ENCODE results near the gene CELA3A.
"Not testable (repeated sequence)": the region's sequence is repeated elsewhere in the genome, so short reads cannot be mapped to it uniquely, and the experiment has no call there.

The CELA3A gene

DNA sequence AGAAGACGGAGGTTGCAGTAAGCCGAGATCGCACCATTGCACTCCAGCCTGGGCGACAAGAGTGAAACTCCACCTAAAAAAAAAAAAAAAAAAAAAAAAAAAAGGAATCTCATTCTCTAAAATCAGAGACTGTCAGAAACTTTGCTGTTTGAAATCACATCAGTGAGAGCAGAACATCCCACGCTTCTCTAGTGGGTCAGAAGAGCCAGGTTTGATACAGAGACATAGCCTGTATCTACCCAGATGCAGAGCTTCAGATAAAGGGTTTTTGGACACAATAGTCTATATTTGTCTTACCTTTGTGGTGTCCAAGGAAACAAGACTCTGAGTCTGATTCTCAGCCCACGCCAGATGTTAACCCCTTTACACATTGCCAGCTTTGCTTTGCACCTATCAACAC lies 19.6 kb downstream of the CELA3A start:
- no peak for DNase-seq

DNA sequence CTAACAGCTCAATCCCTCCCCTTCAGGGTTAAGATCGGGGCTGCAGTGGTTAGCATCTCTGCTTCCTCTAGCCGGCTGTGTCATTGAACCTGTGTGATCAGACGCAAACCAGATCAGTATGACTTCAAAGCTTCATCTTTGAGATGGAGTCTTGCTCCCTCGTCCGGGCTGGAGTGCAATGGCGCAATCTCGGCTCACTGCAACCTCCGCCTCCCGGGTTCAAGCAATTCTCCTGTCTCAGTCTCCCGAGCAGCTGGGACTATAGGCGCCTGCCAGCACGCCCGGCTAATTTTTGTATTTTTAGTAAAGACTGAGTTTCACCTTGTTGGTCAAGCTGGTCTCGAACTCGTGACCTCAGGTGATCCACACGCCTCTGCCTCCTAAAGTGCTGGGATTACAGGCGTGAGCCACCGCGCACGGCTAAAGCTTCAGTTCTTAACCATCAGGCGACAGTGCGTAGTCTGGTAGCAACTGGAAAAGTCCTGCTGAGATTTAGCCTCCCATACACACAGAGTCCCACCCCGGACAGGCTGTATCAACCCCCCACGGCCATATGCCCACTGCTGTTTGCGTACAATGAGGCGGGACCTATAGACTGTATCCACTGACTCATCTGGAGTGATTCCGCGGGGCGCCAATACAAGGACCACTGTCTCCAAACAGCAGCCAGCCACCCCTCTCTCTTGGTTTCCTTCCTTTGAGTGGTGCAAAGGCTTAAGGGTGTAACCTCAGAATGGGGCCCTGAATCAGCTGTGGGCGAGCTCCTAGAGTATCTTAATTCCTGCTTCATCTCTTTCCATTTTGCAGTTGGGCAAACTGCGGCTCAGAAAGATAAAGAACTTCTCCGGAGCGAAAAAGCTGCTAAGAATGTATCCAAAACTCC lies 23.3 kb downstream of the CELA3A start:
- DNase-seq: peak; percentile 85 to 92

DNA sequence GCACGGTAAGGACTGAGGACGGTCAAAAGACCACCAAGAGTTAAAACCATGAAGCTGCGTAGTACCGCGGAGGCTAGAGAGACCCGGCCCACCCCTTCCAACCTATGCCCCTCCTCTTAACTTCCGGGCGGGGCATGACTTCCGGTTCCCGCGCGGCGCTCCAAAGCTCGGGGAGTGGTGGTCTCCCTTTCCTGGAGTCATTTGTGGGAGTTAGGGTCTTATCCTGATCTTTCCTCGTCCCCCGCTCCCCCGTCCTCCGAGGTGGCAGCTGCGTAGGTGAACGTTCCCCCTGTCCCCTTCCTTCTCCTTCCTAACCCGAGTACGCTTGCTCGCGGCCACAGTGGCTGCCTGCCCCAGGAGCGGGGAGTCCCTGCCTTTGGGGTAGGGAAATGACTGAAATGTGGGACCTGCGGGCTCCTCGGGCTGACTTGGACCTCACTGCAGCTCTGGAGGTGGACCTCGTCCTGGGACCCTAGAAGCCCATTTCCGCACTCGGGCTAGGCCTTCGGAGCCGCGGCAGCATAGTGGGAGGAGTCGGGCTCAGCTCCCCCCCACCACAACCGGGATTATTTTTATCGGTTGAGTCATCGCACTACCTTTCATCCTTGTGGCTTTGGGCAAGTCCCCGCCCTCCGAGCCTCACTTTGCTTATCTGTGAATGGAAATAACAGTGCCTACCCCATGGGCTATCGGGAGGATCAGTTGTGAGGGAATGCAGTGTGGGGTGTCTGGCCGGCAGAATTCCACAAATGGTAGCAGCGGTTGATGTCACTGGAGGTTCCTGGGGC lies 24.1 kb downstream of the CELA3A start:
- DNase-seq: peak; percentile 85 to 92

DNA sequence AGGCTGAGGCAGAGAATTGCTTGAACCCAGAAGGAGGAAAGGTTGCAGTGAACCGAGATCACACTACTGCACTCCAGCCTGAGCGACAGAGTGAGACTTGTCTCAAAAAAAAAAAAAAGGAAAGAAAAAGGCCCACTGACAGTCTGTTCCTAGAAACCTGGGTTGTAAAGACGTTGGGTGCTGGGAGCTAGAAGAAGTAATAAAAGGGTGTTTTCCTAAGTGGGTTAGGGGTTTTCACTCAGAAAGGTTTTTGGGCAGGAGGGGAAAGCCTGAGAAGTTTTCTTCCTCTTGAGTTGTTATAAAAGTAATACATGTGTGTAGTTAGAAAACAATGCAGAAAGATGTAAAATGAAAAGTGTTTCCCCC lies 25.4 kb downstream of the CELA3A start:
- DNase-seq: no peak

DNA sequence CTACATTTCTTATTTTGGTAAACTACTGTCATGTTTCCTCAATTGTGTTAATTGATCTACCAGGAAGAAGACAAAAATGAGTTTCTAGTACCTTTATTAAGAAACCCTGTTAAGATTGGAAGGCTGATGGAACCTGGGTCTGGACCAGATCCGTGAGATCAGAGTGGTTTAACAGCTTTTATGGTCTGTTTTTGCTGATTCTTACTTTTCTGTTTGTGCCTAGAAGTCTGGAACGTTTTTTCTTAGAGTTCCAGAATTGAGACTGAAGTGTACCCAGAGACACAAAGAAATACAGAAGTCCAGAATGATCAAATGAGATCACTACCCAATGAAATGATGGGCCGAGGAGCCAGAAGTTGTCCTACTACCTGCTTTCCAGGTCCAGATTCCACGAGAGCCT lies 28.6 kb downstream of the CELA3A start:
- no peak for DNase-seq

DNA sequence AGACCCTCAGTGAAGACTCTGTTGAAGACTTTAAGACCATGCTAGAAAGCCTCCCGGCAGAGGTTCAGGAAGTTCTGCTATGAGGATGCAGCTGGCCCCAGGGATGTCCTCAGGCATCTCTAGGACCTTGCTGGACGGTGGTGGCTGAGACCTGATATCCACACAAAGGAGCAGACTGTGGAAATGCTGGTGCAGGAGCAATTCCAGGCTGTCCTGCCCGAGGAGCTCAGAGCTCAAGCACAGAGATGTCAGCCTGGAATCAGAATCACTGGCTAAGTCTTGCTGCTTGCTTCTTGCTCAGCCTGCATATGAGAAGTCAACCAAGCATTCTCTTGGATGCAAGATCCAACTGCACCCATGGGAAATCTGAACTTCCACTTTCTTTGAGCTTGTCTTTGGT lies 29.0 kb downstream of the CELA3A start:
- DNase-seq: no peak

DNA sequence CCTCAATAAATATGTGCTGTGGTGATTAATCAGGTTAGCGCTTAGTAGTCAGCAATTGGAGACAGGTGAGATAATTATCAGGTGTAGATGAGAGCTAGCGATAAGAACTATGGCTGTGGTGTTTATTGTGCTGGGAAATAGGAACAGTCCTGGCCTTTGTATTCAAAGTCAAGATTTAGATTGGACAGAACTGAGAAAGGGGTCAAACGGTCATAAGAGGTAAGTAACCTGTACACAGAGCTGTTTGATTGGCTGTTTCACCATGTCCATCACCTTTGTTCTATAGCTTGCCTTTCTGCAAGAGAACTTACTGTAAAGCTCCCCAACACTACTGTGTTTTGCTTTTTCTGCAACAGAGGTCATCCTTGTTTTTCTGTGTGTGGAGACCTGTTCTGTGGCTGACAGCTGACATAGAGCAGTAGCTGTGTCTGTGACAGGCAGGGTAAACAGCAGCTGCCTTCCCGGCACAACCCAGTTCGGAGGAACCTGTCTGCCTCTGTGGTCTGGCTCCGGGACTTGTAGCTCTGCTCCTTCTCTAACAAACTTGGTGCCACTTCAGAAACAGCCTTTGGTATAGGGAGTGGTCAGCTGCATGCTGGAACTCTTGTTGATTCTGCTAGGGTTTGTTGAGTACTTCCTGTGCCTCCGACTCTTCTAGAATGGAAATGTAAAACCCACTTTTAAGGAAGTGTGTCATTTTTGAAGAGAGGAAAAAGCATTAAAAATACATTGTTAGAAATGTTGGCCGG lies 29.9 kb downstream of the CELA3A start:
- peak in 1 of 2 donors; percentile 5 for DNase-seq

DNA sequence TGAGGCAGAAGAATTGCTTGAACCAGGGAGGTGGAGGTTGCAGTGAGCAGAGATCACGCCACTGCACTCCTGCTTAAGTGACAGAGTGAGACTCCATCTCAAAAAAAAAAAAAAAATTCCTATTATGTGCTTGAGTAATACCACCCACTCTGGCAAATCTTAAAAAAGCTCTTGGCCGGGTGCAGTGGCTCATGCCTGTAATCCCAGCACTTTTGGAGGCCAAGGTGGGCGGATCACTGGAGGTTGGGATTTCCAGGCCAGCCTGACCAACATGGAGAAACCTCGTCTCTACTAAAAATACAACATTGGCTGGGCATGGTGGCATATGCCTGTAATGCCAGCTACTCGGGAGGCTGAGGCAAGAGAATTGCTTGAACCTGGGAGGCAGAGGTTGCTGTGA lies 33.4 kb downstream of the CELA3A start:
- DNase-seq: not testable (repeated sequence)

DNA sequence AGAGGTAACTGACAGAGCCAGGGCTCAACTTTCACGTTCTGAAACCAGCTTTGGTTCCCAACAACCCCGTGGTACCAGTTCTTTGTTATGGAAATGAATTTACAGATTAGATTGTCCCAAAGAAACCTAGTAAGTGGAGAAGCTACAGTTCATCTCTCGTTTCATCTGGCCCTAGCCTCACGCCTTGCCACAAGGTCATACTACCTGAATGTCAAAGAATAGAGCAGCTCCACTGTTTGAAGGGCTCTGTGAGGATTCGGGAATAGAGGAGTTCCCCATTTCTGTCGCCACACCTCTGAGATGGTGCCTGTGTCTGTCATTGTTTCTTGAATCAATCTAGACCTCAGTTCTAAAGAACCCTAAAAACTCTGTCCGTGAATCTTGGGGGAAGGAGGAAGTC lies 36.1 kb downstream of the CELA3A start:
- no peak for DNase-seq

DNA sequence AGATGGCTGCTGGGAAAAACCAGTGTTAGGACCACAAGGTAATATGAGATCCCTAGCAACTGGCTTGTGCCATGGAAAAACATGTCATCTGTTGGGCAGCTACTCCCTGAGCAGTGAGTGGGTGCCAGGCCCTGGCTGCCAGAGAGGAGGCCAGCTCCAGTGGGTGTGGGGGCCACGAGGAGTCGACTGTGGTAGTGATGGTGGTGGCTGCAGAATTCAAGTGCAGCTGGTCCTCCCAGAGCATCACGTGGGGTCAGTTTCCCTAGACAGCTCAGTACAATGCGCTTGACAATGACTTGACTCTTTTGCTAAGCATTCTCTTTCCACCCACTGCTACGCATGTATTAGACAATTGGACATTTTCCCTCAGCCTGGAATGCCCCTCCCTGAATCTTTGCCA lies 36.6 kb downstream of the CELA3A start:
- DNase-seq: no peak

DNA sequence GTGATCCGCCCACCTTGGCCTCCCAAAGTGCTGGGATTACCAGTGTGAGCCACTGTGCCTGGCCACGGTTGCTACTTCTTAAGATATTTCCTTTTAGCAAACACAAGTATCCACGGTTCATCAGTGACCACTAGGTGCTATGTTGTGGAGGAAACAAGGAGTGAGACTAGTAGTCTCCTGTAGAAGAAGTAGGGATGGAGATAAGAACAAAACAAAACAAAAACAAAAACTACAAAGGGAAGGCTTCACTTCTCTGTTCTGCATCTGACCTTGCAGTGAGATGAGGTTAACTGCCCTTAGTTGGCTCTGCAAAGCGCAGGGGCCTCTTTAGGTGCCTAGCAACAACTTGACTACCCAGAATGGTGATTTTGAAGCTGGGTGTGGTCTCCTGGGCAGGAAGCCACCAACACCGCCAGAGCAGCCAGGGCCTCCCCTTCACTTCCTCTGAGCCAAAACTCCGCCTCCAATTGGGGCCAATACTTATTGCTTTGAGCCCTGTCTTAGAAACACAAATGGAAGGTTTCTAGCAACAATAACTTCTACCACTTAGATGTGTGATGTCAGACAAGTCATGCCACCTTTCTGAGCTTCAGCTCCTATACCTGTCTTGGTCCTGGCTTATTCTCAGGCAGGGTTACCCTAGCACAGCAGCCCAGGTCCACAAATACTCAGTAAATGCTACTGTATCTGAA lies 38.3 kb downstream of the CELA3A start:
- peak; percentile 45 to 83 for DNase-seq

DNA sequence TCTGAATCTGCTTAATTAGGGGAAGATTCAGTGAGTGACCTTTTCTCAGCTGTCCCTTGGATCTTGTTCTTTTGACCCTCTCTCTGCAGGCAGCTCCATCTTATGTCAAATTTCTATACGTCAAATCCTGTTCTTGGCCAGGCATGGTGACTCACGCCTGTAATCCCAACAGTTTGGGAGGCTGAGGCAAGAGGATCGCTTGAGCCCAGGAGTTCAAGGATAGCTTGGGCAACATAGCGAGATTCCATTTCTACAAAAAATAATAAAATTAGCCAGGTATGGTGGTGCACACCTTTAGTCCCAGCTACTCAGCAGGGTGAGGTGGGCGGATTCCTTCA lies 38.8 kb downstream of the CELA3A start:
- DNase-seq: no peak

DNA sequence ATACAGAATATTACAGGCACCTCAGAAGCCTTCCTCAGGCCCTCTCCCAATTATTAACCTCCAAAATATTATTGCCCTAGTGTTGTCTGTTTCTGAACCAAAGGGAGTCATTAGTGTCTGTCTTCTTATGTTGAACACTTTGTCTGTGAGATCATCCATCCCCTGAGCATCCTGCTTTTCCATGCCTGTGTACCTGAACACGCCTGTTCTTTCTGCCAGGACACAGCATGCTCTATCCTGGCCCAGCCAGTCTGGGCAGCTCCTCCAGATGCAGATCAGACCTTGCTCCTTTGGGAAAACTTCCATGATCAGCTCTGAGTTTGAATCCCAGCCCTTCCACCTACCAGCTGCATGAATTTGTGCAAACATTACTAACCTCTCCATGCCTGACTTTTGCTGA lies 40.0 kb downstream of the CELA3A start:
- no peak for DNase-seq

DNA sequence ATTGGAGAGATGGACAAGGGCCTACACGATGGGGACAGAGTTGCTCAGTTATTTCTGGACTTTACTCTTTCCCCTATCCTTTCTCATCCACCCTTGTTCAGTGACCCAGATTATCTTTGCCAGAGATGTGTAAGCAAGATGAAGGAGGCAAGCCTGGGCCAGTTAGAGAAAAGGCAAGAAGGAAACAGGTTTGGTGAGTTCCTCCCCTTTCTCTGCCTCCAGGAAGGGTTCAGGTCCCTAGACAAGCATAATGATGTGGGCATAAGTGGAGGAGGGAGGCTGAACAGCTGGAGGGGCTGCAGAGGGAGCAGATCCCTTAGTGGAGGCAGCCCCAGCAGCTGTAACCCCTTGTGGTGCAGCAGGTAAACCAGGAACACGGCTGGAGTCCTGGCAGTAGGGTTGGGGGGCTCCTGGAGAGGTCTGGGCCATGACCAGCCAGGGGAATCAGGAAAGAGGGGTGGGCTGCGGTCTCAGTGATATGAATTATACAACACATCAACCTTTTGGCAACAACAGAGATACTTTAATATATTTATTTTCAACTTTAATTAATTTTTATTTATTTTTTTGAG lies 41.8 kb downstream of the CELA3A start:
- DNase-seq: no peak

DNA sequence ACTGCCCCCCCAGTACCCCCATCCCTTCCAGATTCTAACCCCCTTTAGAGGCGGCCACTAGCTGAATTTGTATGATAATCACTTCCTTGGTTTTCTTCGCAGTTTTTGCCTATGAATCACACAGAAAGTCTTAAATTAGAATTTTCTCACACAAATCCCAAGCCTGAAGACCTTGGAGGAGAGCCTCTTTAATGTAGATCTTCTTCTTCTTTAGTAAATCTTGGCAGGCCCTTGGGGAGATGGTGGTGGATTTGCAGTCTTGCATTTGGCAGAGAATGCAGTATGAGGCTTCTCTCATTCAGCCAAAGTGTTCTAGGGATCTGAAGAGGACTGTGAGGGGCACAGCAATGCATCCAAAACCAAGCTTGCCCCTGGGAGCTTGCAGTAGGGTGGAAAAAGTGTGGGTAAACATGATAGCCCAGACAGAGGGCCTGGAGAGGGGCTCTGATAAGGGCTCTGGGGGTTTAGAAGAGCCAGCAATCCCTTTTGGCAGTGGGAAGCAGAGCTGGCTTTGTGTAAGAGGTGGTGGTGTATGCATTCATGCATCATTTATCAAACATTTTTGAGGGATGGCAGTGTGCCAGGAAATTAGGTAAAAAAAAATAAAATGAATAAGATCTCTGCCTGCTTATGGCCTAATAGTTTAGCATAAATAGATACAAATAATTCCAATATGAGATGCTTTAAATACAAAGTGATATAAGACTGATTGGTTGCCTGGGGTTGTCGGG lies 43.4 kb downstream of the CELA3A start:
- no peak for DNase-seq

DNA sequence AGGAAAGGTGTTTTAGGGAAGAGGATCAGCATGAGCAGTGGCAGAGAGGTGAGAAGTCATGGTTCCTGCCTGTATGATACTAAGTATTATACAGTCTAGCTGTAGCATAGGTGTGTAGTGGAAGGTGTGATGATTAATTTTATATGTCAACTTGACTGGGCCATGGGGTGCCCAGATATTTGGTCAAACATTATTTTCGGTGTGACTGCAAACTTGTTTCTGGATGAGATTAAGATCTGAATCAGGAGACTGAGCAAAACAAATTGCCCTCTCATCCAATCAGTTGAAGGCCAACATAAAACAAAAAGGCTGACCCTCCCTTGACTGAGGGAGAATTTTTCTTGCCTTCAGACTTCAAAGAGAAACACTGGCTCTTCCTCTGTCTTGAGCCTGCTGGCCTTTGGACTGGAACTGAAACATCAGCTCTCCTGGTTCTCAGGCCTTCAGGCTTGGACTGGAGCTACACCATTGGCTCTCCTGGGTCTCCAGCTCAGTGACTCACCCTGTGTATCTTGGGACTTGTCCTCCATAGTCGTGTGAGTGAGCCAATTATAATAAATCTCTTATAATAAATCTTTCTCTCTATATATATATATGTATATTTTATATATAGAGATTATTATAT lies 44.3 kb downstream of the CELA3A start:
- no peak for DNase-seq

DNA sequence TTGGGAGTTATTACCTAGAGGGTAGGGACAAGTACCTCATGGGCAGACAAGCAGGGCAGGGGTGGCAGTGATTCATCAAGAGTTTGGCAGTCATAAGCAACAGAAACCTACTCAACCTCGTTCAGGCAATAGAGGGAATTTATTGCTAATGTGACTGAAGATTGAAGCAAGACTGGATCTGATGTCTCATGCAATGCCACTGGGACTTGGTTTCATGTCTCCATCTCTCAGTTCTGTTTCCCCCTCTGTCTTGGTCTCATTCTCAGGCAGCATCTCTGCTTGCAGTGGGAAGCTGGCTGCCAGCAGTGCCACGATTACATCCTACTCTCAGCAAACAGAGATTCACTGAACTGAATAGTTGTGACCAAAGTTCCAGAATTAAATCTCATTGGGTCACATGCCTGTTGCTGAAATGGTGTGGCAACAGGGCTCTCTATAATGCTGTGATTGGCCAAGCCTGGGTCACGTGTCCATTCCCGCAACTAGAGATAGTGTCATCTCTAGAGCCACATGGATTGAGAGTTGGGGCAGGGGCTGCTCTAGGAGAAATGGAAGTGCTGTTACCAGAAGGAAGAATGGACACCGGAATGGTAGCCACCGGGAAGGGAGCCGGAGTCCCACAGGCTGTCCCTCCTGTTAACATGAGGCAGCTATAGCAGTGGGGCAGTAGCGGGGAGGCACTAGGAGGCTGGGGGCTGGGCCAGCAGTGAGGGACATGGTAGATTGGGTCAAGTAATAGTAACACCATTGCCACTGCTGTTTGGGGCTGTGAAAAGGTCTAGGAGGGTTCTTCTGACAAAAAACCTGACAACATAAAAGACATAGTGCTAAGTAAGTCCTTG lies 47.1 kb downstream of the CELA3A start:
- peak in 1 of 2 donors; percentile 3 for DNase-seq

DNA sequence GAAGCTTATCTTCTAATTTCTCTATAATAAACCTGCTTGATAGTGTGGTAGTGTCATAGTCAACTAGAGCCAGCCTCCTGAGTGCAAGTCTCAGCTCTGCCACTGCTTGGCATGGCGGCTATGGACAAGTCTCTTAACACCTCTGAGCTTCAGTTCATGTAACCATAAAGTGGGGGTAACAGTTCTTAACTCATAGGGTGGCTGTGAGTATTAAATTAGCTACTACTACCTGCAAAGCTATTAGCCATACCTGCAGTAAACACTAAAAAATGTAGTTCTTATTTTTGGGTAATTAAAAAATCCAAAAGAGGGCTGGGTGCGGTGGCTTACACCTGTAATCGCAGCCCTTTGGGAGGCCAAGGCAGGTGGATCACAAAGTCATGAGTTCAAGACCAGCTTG lies 48.9 kb downstream of the CELA3A start:
- no peak for DNase-seq

DNA sequence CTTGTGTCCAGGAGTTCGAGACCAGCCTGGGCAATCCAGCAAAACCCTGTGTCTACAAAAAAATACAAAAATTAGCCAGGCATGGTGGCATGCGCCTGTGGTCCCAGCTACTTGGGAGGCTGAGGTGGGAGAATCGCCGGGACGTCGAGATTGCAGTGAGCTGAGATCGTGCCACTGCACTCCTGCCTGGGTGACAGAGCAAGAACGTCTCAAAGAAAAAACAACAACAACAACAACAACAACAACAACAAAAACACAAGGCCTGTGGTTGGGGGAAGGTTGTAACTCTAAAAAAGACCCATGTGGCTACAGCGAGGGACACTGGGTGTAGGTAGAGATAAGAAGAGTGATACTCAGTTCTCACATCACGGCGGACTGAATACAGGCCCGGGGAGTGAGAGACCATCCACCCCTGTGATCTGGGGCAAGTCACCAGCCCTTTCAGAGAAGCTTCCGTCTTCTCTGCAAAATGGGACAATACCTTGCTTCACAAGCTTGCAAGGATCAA lies 50.2 kb downstream of the CELA3A start:
- no peak for DNase-seq

All from bone marrow (tissue), 2 donors.